ENCODE measurements around the gene GJB6. TPM values are rescaled to one million over a fixed set of nuclear protein-coding genes. Genes with fewer than 3 reads are reported as not detected.

The GJB6 gene
- total RNA-seq, 1 experiment from 2014 or later = 0.24 TPM

DNA sequence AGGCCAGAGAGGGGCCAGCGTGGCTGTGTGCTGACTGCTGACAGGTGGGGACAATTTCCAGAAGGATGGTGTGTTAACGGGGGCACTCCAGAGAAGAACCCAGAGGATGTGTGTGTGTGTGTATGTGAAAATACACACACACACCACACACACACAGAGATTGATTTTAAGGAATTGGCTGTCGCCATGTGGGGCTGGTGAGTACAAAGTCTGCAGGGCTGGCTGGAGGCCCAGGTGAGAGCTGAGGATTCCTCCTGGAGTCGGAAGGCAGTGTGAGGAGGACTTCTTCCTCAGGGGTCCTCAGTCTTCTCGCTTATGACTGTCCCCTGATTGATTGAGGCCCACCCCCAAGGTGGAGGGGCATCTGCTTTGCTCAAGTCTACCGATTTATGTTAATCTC, 7.6 kb upstream of the GJB6 start:
- TF ChIP-seq, protein P1, sequence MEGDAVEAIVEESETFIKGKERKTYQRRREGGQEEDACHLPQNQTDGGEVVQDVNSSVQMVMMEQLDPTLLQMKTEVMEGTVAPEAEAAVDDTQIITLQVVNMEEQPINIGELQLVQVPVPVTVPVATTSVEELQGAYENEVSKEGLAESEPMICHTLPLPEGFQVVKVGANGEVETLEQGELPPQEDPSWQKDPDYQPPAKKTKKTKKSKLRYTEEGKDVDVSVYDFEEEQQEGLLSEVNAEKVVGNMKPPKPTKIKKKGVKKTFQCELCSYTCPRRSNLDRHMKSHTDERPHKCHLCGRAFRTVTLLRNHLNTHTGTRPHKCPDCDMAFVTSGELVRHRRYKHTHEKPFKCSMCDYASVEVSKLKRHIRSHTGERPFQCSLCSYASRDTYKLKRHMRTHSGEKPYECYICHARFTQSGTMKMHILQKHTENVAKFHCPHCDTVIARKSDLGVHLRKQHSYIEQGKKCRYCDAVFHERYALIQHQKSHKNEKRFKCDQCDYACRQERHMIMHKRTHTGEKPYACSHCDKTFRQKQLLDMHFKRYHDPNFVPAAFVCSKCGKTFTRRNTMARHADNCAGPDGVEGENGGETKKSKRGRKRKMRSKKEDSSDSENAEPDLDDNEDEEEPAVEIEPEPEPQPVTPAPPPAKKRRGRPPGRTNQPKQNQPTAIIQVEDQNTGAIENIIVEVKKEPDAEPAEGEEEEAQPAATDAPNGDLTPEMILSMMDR (IDR thresholded peaks at IDR 0.05; ENCODE audit: unreplicated experiment) = no peak
- no peak overlapping the region for H3K4me3 Mint-ChIP-seq (ENCODE audit: low read depth, unreplicated experiment)
- BruUV-seq (replicated peaks) = no TSS peak
- no peak for DNase-seq
- intact Hi-C loops (cut with micrococcal nuclease; ENCODE audit: unreplicated experiment) = no loop called here
- CTCF ChIA-PET = no interaction called here
- peaks cover 42% of the 10 kb centered on the region for H3K27me3 Mint-ChIP-seq (ENCODE audit: unreplicated experiment)
- no peak overlapping the region for H3K27ac Mint-ChIP-seq (ENCODE audit: unreplicated experiment)
- no peaks in the 10 kb centered on the region for H3K4me1 Mint-ChIP-seq (ENCODE audit: low read depth, unreplicated experiment)
- no peaks in the 10 kb centered on the region for H3K36me3 Mint-ChIP-seq (ENCODE audit: insufficient read depth, unreplicated experiment)
- H3K9me3 Mint-ChIP-seq (ENCODE audit: low read depth, unreplicated experiment) = peaks cover 3% of the 10 kb centered on the region

DNA sequence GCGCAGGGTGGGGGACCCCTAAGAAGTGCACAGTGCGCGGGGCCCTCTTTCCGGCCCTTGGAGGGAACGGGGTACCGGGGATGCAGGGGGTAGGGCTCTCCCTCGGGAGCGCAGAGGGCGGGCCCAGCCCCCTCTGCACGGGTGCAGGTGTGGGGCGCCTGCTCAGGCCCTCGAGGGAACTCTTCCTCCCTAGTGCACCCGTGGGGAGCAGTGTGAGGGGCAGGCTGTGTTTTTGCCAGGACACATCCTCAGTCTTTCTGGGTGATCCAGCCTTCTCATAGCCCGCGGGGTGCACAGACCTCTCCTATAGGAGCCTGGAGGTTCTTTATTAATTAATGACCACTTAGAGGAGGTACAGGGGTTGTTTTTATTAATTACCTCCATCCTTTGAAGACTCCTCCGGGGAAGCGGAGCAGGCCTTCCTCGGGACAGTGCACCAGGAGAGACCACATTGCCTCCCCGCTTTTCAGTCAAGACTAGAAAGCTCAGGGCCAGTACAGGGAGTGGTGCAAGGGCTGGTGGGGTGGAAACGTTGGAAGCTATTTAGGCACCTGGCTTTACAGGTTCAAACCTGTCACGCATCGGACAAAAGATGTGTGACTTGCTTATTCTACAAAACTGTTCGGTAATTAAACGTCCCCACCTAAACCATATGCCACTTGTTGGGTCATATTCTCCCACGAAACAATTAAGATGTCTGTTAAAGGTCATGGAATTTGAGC, 598 bp upstream of the GJB6 start:
- Mint-ChIP-seq H3K4me1 (ENCODE audit: low read depth, unreplicated experiment) (no peaks in the 10 kb centered on the region), H3K9me3 (ENCODE audit: low read depth, unreplicated experiment) (no peaks in the 10 kb centered on the region), H3K4me3 (ENCODE audit: low read depth, unreplicated experiment) (peak overlapping the region; percentile 45), H3K27me3 (ENCODE audit: unreplicated experiment) (peaks cover 45% of the 10 kb centered on the region), H3K36me3 (ENCODE audit: insufficient read depth, unreplicated experiment) (no peaks in the 10 kb centered on the region), H3K27ac (ENCODE audit: unreplicated experiment) (no peak overlapping the region)
- no peak for DNase-seq
- BruUV-seq (replicated peaks) = no TSS peak
- intact Hi-C loops (cut with micrococcal nuclease; ENCODE audit: unreplicated experiment) = no loop called here
- TF ChIP-seq, protein P1 (IDR thresholded peaks at IDR 0.05; ENCODE audit: unreplicated experiment) = no peak
- CTCF ChIA-PET = no interaction called here

DNA sequence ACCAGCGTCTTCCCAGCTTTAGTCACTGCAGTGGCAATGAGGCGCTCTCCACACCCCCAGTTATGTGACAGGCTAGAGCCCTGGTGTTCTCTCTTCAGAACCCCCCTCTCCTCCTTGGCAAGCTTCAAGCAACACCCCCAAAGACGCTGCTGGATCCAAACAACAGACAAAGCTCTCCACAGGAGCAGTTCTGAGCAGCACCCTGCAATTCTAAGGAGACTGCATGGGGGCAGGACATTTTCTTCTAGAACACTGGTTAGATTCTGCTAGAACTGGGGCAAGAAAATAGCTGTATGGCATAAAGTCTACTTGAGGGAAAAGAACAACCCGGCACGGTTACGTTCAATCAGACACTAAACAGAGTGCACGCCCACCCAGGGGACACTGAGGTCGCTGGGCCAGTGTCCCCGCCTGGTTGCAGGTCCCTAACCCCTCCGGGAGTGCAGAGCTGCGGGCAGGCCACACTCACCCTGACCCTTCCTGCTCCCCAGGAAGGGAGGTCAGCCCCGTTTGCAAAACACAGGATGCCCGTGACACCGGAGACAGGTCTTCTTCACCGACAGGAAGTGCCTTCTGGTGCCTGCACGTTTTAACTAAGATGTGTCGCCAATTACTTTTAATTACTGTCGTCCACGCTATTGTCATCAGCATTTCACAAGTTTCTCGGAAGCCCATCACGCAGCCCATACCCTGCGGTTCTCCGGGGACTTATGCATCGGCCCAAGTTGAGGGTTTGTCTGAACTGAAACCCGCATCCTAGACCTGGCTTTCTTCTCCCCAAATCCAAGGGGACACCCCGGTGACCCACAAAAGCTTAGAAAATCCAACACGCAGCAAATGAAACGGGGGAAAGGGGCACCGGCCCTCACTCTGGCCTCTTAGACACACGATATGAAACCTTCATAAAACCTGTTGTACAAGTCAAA, 943 bp downstream of the GJB6 start:
- Mint-ChIP-seq H3K27me3 (ENCODE audit: unreplicated experiment) (peaks cover 43% of the 10 kb centered on the region), H3K36me3 (ENCODE audit: insufficient read depth, unreplicated experiment) (no peaks in the 10 kb centered on the region), H3K4me1 (ENCODE audit: low read depth, unreplicated experiment) (no peaks in the 10 kb centered on the region), H3K27ac (ENCODE audit: unreplicated experiment) (no peak overlapping the region), H3K4me3 (ENCODE audit: low read depth, unreplicated experiment) (peak overlapping the region; percentile 45), H3K9me3 (ENCODE audit: low read depth, unreplicated experiment) (no peaks in the 10 kb centered on the region)
- TF ChIP-seq, protein P1 (IDR thresholded peaks at IDR 0.05; ENCODE audit: unreplicated experiment) = no peak
- CTCF ChIA-PET = no interaction called here
- BruUV-seq (replicated peaks) = no TSS peak
- no peak for DNase-seq
- intact Hi-C loops (cut with micrococcal nuclease; ENCODE audit: unreplicated experiment) = no loop called here

DNA sequence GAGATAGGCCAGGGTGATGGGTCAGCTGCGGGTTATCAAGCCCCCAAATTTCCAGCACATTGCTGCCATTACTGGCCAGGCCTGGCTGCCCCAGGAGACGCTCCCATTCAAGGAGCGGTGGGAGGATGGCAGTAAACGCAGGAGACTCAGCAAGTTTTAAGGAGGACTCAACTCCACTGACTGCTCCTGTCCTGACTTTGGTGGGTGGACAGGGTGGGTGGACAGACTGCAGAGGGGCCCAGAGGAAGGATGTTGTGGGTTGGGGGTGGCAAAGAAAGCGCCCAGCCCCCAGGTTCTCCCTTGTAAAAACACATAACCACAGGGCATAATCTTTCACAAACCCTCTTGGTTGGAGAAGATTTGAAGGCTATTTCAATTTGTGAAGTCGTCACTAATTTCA, 4.4 kb downstream of the GJB6 start:
- Mint-ChIP-seq H3K4me3 (ENCODE audit: low read depth, unreplicated experiment) (no peak overlapping the region), H3K27ac (ENCODE audit: unreplicated experiment) (no peak overlapping the region), H3K27me3 (ENCODE audit: unreplicated experiment) (peaks cover 36% of the 10 kb centered on the region), H3K4me1 (ENCODE audit: low read depth, unreplicated experiment) (no peaks in the 10 kb centered on the region), H3K36me3 (ENCODE audit: insufficient read depth, unreplicated experiment) (no peaks in the 10 kb centered on the region), H3K9me3 (ENCODE audit: low read depth, unreplicated experiment) (no peaks in the 10 kb centered on the region)
- intact Hi-C loops (cut with micrococcal nuclease; ENCODE audit: unreplicated experiment) = no loop called here
- no peak for DNase-seq
- BruUV-seq (replicated peaks) = no TSS peak
- TF ChIP-seq, protein P1 (IDR thresholded peaks at IDR 0.05; ENCODE audit: unreplicated experiment) = no peak
- CTCF ChIA-PET = no interaction called here
